Liver (tissue), 3 donors: ENCODE data around the gene KCNMA1.

Experiments used
- ATF3 ChIP-seq: IDR thresholded peaks from 2 replicates; pipeline ENCODE4 v1.6.1; 2016; ENCODE audit warnings: antibody characterized with exemption
- CTCF ChIP-seq: fragments of 150-350 bp; IDR thresholded peaks from 2 replicates; pipeline ENCODE4 v1.5.1; 2017; ENCODE audit warnings: improper control_type of control experiment, low read depth, low read length; ENCODE audit not compliant: missing input control
- FOXA1 ChIP-seq: IDR thresholded peaks from 2 replicates; pipeline ENCODE4 v1.6.1; 2016; ENCODE audit warnings: antibody characterized with exemption
- GABPA ChIP-seq, 2 donors: IDR thresholded peaks in 1 of 2; conservative IDR thresholded peaks in 1 of 2; 2 replicates each; pipeline ENCODE4 v1.6.1; 2016; ENCODE audit warnings: antibody characterized with exemption in 2 of 2, mild to moderate bottlenecking in 1 of 2, moderate library complexity in 1 of 2
- JUND ChIP-seq, 2 donors: IDR thresholded peaks; 2 replicates each; pipeline ENCODE4 v1.6.1; 2016; ENCODE audit warnings: antibody characterized with exemption in 2 of 2
- MAX ChIP-seq: IDR thresholded peaks from 2 replicates; pipeline ENCODE4 v1.6.1; 2016; ENCODE audit warnings: antibody characterized with exemption
- RAD21 ChIP-seq, 2 donors: IDR thresholded peaks; 2 replicates each; pipeline ENCODE4 v1.6.1; 2016; ENCODE audit warnings: antibody characterized with exemption in 2 of 2, mild to moderate bottlenecking in 2 of 2
- SP1 ChIP-seq: IDR thresholded peaks from 2 replicates; pipeline ENCODE4 v1.6.1; 2018; ENCODE audit warnings: antibody characterized with exemption, mild to moderate bottlenecking
- TAF1 ChIP-seq: conservative IDR thresholded peaks from 2 replicates; pipeline ENCODE4 v1.6.1; 2016; ENCODE audit warnings: antibody characterized with exemption, mild to moderate bottlenecking
- YY1 ChIP-seq: IDR thresholded peaks from 2 replicates; pipeline ENCODE4 v1.6.1; 2016; ENCODE audit warnings: antibody characterized with exemption, mild to moderate bottlenecking
- donor health status: healthy.
- donor health status: healthy.

- TF ChIP-seq JUND (IDR thresholded peaks at IDR 0.05) (no peak), CTCF (no peak), TAF1 (no peak), FOXA1 (no peak), SP1 (no peak), MAX (no peak), GABPA (IDR thresholded peaks at IDR 0.05 in 1 of 2, conservative IDR thresholded peaks at IDR 0.05 in 1 of 2) (no peak), YY1 (no peak), ATF3 (no peak), RAD21 (IDR thresholded peaks at IDR 0.05) (no peak)
Measured at GRCh38 chr10:77253147-77253545, 384.5 kb downstream of the KCNMA1 start.
